ENCODE measurements around the gene MITF.

DNA sequence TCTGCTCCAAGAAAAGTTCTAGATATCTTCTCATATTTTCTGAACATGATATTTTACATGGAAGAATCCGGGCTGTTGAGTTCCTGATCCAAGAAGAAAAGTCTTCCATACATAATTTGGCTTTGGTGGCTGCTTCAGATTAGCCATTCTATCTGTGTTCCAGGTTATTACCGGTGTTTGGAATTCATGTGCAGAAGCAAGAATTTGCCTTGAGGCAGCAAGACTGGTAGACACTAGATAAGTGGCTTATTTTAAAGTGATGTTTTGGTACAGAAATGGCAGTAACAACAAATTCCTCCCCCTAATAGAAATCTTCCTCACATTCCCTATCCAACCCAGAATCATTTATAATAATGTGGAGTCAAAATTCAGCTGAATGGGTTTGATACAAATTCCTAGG, 29.2 kb downstream of the MITF start:
- TF ChIP-seq POLR2A (IDR thresholded peaks at IDR 0.05; ENCODE audit: extremely low read depth, insufficient read length), result no peak
- TF ChIP-seq, protein P1, sequence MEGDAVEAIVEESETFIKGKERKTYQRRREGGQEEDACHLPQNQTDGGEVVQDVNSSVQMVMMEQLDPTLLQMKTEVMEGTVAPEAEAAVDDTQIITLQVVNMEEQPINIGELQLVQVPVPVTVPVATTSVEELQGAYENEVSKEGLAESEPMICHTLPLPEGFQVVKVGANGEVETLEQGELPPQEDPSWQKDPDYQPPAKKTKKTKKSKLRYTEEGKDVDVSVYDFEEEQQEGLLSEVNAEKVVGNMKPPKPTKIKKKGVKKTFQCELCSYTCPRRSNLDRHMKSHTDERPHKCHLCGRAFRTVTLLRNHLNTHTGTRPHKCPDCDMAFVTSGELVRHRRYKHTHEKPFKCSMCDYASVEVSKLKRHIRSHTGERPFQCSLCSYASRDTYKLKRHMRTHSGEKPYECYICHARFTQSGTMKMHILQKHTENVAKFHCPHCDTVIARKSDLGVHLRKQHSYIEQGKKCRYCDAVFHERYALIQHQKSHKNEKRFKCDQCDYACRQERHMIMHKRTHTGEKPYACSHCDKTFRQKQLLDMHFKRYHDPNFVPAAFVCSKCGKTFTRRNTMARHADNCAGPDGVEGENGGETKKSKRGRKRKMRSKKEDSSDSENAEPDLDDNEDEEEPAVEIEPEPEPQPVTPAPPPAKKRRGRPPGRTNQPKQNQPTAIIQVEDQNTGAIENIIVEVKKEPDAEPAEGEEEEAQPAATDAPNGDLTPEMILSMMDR (IDR thresholded peaks at IDR 0.05; ENCODE audit: low read depth, low read length), result no peak
- TF ChIP-seq, protein P2, sequence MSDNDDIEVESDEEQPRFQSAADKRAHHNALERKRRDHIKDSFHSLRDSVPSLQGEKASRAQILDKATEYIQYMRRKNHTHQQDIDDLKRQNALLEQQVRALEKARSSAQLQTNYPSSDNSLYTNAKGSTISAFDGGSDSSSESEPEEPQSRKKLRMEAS (IDR thresholded peaks at IDR 0.05; ENCODE audit: low read depth, low read length), result no peak
